Fibroblast of mammary gland (primary cell): ENCODE results near the gene TRPC4.

Source experiments
- DNase-seq: peaks from one replicate; pipeline ENCODE4 v3.0.0-alpha.2; 2010; ENCODE audit warnings: low read depth
- H3K4me3 ChIP-seq: 2 replicates; pipeline ENCODE4 v1.5.1; 2011; ENCODE audit warnings: low read depth, mild to moderate bottlenecking, low read length, moderate library complexity; ENCODE audit not compliant: control insufficient read depth
- TF ChIP-seq, protein P1 (sequence below): conservative IDR thresholded peaks from 2 replicates; pipeline ENCODE4 v1.5.1; 2011; ENCODE audit warnings: low read depth, low read length, inconsistent platforms; ENCODE audit not compliant: control insufficient read depth, insufficient read depth

The TRPC4 gene

DNA sequence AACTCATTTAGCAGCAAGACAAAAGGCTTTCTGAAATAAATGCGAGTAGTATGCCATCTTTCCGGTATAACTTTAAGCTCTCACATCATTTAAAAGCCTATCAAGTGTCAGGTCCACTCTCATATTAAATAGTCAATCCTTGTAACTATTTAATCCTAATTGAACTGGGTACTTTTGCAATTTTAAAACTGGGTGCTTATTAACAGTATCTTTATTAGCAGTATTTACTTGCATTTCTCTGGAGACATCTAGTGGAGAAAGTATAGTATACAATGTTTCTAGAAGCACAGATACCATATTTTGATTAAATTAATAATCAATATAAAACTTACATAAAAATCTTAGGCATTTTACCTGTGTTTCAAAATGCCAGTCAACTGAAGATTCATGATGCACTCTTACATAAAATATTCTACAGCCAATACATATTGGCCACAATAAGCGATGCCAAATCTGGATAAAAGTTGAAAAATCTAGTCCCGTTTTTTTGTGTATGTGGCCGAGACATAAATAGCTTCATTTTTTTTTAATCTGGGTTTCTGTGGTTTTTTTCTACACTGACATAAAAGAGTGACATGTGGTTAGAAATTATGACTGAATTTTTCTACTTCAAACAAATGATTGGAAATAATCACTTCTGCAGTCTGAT, 266.7 kb downstream of the TRPC4 start:
- TF ChIP-seq, protein P1, sequence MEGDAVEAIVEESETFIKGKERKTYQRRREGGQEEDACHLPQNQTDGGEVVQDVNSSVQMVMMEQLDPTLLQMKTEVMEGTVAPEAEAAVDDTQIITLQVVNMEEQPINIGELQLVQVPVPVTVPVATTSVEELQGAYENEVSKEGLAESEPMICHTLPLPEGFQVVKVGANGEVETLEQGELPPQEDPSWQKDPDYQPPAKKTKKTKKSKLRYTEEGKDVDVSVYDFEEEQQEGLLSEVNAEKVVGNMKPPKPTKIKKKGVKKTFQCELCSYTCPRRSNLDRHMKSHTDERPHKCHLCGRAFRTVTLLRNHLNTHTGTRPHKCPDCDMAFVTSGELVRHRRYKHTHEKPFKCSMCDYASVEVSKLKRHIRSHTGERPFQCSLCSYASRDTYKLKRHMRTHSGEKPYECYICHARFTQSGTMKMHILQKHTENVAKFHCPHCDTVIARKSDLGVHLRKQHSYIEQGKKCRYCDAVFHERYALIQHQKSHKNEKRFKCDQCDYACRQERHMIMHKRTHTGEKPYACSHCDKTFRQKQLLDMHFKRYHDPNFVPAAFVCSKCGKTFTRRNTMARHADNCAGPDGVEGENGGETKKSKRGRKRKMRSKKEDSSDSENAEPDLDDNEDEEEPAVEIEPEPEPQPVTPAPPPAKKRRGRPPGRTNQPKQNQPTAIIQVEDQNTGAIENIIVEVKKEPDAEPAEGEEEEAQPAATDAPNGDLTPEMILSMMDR = peak; percentile 61
- DNase-seq = peak; percentile 60

DNA sequence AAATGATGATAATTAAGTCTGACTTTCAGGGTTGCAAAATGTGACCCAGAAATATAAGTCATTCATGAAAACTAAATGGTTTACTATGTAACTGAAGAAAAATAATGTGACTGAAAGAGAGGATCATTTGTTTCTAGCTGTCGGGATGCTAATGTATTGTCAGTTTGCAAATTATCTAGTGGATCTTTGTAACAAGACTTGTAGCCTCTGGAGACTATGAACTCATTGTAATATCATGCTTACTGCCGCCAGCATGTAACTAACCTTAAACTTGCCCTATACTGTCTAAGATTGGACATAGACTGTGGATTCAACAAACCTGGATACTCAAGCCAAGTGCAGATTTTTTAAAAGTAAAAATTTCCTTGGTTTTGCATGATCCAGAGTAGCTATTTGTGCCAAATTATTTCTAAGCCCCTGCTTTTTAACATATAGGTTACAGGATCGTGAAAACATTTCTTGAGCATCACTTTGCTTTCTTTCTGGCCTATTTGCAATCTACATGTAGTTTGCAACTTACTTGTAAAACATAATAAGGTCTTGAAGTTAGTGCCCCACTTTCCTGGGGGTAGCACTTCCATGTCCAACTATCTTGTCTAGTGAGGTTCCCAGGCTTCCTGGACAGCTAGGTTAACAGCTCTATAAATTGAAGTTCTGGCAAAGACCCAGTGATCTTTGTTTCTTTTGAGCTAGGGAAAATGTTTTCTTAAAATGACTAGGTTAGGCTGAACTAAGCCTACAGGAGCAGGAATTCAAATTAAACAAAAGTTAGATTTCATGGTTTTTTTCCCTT, 267.7 kb downstream of the TRPC4 start:
- DNase-seq = no peak
- no peak overlapping the region for H3K4me3 ChIP-seq
- TF ChIP-seq, protein P1 = no peak

More for the DNA sequence above, 266.7 kb downstream of the TRPC4 start:
- H3K4me3 ChIP-seq = no peak overlapping the region

DNA sequence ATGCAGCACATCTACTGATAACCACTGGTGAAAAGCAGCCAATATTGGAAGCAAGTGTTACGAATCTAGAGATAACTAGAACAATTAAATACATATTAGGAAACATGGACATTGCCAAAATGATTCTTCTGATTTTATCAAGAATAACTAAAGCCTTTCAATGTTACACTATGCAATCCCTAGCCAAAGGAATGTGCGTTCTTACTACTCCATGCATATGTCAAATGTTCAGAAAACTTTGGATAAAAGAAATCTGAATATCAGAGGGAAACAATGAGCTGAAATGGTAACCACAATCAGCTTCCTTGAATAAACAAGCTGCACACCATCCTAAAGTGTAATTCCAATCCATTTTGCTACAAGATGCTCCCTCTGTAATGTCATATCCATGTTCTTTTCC, 270.1 kb downstream of the TRPC4 start:
- H3K4me3 ChIP-seq = no peak overlapping the region
- TF ChIP-seq, protein P1 = no peak
- DNase-seq = no peak

DNA sequence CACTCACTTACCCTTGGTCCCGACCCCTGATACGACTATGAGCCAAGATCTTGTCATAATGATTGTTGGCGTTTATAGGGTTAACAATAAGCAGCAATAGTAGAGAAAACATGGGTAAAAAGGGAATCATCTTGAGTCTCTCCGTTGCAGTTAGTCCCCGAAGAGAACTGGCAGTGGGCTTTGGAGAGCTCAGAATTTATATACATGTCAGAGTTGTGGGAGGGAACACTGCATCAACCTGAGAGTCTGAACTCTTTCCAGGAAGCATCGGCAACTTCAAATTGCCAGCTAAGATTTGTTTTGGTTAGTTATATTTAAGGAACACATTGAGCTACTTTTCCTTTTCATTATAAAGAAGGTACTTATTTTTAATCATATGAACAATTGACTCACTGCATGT, 271.0 kb downstream of the TRPC4 start, which contains the start of gene POSTN:
Gene POSTN, minus strand, starts transcription at position 172 of the 400 bp plus-strand sequence. Its CDS starts 42 bp downstream, at position 130.
- peak; percentile 49 for DNase-seq
- TF ChIP-seq, protein P1 = no peak
- peak within 1 kb of the TSS; percentile 47 for H3K4me3 ChIP-seq

DNA sequence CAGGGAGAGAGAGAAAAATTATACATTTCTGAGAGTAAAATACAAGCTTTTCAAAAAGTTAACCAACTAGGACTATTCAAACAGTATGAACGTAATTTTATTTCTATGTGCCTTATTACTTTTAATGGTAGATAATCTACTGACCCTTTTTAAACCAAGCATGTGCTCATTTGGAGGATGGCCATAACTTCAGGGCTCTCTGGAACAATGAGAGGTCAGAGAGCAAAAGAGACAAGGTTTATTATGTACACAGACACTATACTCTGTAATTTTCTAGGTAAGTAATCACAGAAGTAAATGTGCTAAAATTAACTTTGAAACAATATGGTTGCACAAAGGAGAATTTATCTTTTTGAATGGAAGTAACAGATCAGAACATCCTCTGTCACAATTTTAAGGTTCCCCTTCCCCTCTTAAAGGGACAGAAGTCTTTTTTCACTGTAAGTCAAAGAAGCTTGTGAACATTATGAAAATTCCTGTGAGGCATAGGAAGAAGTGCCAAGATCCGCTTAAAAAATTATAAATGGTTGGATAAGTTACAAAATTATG, 272.0 kb downstream of the TRPC4 start:
- H3K4me3 ChIP-seq = peak overlapping the region; percentile 47
- DNase-seq = peak; percentile 18
- TF ChIP-seq, protein P1 = no peak

DNA sequence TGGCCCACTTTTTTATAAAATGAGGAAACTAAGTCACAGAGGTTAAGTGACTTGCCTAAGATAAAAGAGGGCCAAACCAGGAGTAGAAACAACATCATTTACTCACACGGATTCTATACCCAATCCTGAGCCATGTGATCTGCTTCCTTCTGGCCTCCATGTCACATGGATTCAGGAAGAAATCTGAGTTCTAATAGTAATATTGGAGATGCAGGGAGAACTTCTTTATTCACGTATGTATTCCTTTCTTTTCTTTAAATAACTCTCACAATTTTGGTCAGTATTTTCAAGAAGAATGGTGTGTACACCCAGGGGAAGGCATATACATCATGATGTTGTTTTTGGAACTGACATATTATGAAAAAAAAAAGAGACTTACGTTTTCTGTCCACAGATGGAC, 272.8 kb downstream of the TRPC4 start:
- peak; percentile 14 for DNase-seq
- TF ChIP-seq, protein P1 = no peak
- H3K4me3 ChIP-seq = no peak overlapping the region
